ENCODE results near the gene TGFBR3.

TGFBR3 gene

GRCh38 chr1:91870322-91870721 is 15.6 kb downstream of the TGFBR3 start:
- H3K4me1 ChIP-seq (ENCODE audit: control insufficient read depth, insufficient read depth, low read length), result peaks cover 5% of the 10 kb centered on the region
- H3K27ac ChIP-seq (ENCODE audit: extremely low read depth, low read depth, low read length), result no peak overlapping the region
- CTCF ChIA-PET, result interaction anchor here (0.5 kb wide), 1 partner anchor 574 kb away, joined by 3 read pairs; no protein-coding TSS in a partner anchor
- no peaks in the 10 kb centered on the region for H3K9me3 ChIP-seq (ENCODE audit: control insufficient read depth, insufficient read depth, low read depth, low read length)
- no peaks in the 10 kb centered on the region for H3K36me3 ChIP-seq (ENCODE audit: control insufficient read depth in 2 of 2, insufficient read depth in 1 of 2, low read length in 2 of 2)
- TF ChIP-seq OSR2 (tag by site-specific recombination; IDR thresholded peaks at IDR 0.05), result no peak
- TF ChIP-seq SCRT1 (tag by site-specific recombination; IDR thresholded peaks at IDR 0.05; ENCODE audit: borderline replicate concordance), result no peak
- no peak overlapping the region for H3K4me3 ChIP-seq (ENCODE audit: low read depth, low read length)
- POLR2A ChIA-PET, result no interaction called here

GRCh38 chr1:91866425-91866824 is 19.5 kb downstream of the TGFBR3 start:
- ChIA-PET CTCF (interaction anchor here (0.9 to 1.4 kb wide), 3 partner anchors 17 to 130 kb away, joined by 3 to 5 read pairs (median 4); no protein-coding TSS in a partner anchor), POLR2A (interaction anchor here (0.8 kb wide), 1 partner anchor 20 kb away, joined by 4 read pairs; the partner anchor contains the start of gene TGFBR3)
- H3K36me3 ChIP-seq (ENCODE audit: control insufficient read depth in 2 of 2, insufficient read depth in 1 of 2, low read length in 2 of 2), result no peaks in the 10 kb centered on the region
- TF ChIP-seq ZNF132 (tag by site-specific recombination; IDR thresholded peaks at IDR 0.05; ENCODE audit: borderline replicate concordance), result no peak
- TF ChIP-seq TRIM28 (IDR thresholded peaks at IDR 0.05; ENCODE audit: borderline replicate concordance, low read length), result peak; percentile 55; the same call in 1 of the 2 replicates
- H3K4me1 ChIP-seq (ENCODE audit: control insufficient read depth, insufficient read depth, low read length), result peaks cover 18% of the 10 kb centered on the region
- H3K27ac ChIP-seq (ENCODE audit: extremely low read depth, low read depth, low read length), result no peak overlapping the region
- H3K4me3 ChIP-seq (ENCODE audit: low read depth, low read length), result no peak overlapping the region
- H3K9me3 ChIP-seq (ENCODE audit: control insufficient read depth, insufficient read depth, low read depth, low read length), result no peaks in the 10 kb centered on the region

- Histone ChIP-seq H3K4me1 (ENCODE audit: control insufficient read depth, insufficient read depth, low read length) (peaks cover 16% of the 10 kb centered on the region), H3K36me3 (ENCODE audit: control insufficient read depth in 2 of 2, insufficient read depth in 1 of 2, low read length in 2 of 2) (no peaks in the 10 kb centered on the region; a peak in 1 of 3 replicates), H3K4me3 (ENCODE audit: low read depth, low read length) (no peak overlapping the region), H3K27ac (ENCODE audit: extremely low read depth, low read depth, low read length) (peak overlapping the region; percentile 83), H3K9me3 (ENCODE audit: control insufficient read depth, insufficient read depth, low read depth, low read length) (no peaks in the 10 kb centered on the region)
- POLR2A ChIA-PET, result interaction anchor here (0.7 to 1.6 kb wide), 3 partner anchors 13 to 73 kb away, joined by 4 read pairs; partner anchors contain the start of gene TGFBR3
- CTCF ChIA-PET, result interaction anchor here (0.5 to 1.1 kb wide), 5 partner anchors 13 to 423 kb away, joined by 3 to 4 read pairs (median 3); no protein-coding TSS in a partner anchor
- TF ChIP-seq ZSCAN30 (tag by site-specific recombination; IDR thresholded peaks at IDR 0.05) (peak; percentile 70; the same call in 1 of the 2 replicates), OSR2 (tag by site-specific recombination; IDR thresholded peaks at IDR 0.05) (peak; percentile 85), ZNF664 (tag by site-specific recombination; IDR thresholded peaks at IDR 0.05) (peak; percentile 63), YY2 (tag by site-specific recombination; IDR thresholded peaks at IDR 0.05) (no peak), ZNF391 (tag by site-specific recombination; IDR thresholded peaks at IDR 0.05; ENCODE audit: borderline replicate concordance, low read depth) (peak; percentile 20; the same call in 1 of the 2 replicates), WT1 (tag by site-specific recombination; IDR thresholded peaks at IDR 0.05) (peak; percentile 72), KLF8 (tag by site-specific recombination; IDR thresholded peaks at IDR 0.05) (0 out of 2 replicates have a peak, but pooled peaks have one; percentile 26), ZBTB1 (tag by site-specific recombination; IDR thresholded peaks at IDR 0.05) (no peak), ZNF777 (tag by site-specific recombination; IDR thresholded peaks at IDR 0.05; ENCODE audit: borderline replicate concordance) (no peak), ZNF768 (tag by site-specific recombination; IDR thresholded peaks at IDR 0.05) (no peak), ZNF146 (tag by site-specific recombination; IDR thresholded peaks at IDR 0.05) (no peak), ZNF354C (tag by site-specific recombination; IDR thresholded peaks at IDR 0.05; ENCODE audit: borderline replicate concordance, low read depth) (no peak), ZNF596 (tag by site-specific recombination; IDR thresholded peaks at IDR 0.05) (no peak), ZNF701 (tag by site-specific recombination; IDR thresholded peaks at IDR 0.05) (no peak), ZNF362 (tag by site-specific recombination; IDR thresholded peaks at IDR 0.05) (no peak), ZNF776 (tag by site-specific recombination; IDR thresholded peaks at IDR 0.05; ENCODE audit: borderline replicate concordance) (no peak), ZNF747 (tag by site-specific recombination; IDR thresholded peaks at IDR 0.05) (no peak), IKZF3 (tag by site-specific recombination; IDR thresholded peaks at IDR 0.05) (peak; percentile 97), SCRT2 (tag by site-specific recombination; IDR thresholded peaks at IDR 0.05) (no peak; the same call in 1 of the 2 replicates), ZNF292 (tag by site-specific recombination; IDR thresholded peaks at IDR 0.05; ENCODE audit: borderline replicate concordance, low read depth) (no peak), ZNF10 (tag by site-specific recombination; IDR thresholded peaks at IDR 0.05) (0 out of 2 replicates have a peak, but pooled peaks have one; percentile 42), ZNF184 (tag by site-specific recombination; IDR thresholded peaks at IDR 0.05) (0 out of 2 replicates have a peak, but pooled peaks have one; percentile 26), ZNF629 (tag by site-specific recombination; IDR thresholded peaks at IDR 0.05) (peak; percentile 63), ZNF560 (tag by site-specific recombination; IDR thresholded peaks at IDR 0.05; ENCODE audit: borderline replicate concordance) (no peak), ZNF658 (tag by site-specific recombination; IDR thresholded peaks at IDR 0.05) (no peak), EGR2 (tag by site-specific recombination; IDR thresholded peaks at IDR 0.05; ENCODE audit: low read depth) (no peak)
- TF ChIP-seq, protein P1, sequence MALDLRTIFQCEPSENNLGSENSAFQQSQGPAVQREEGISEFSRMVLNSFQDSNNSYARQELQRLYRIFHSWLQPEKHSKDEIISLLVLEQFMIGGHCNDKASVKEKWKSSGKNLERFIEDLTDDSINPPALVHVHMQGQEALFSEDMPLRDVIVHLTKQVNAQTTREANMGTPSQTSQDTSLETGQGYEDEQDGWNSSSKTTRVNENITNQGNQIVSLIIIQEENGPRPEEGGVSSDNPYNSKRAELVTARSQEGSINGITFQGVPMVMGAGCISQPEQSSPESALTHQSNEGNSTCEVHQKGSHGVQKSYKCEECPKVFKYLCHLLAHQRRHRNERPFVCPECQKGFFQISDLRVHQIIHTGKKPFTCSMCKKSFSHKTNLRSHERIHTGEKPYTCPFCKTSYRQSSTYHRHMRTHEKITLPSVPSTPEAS (tag by site-specific recombination; IDR thresholded peaks at IDR 0.05), result no peak
Measured at GRCh38 chr1:91864017-91864700, 21.8 kb downstream of the TGFBR3 start.
